HCT116 (cell line): Measurements from ENCODE around the gene NACC1.

Experiments
- CEBPB ChIP-seq: IDR thresholded peaks from 2 replicates; pipeline ENCODE4 v1.6.1; 2012; ENCODE audit warnings: low read depth
- CTCF ChIP-seq, 3 experiments: fragments of 200-600 bp in 1 of 3; sonication (generic) in 1 of 3; IDR thresholded peaks in 2 of 3; conservative IDR thresholded peaks in 1 of 3; 2 replicates each; pipeline ENCODE4 v1.5.1; 2012 to 2017; ENCODE audit warnings: low read depth in 2 of 3, low read length in 2 of 3, antibody characterized with exemption in 1 of 3, borderline replicate concordance in 1 of 3, control low read depth in 1 of 3, mild to moderate bottlenecking in 1 of 3, mixed read lengths in 1 of 3, mixed run types in 1 of 3, moderate library complexity in 1 of 3; ENCODE audit not compliant: insufficient read depth in 1 of 3
- MAX ChIP-seq: IDR thresholded peaks from 2 replicates; pipeline ENCODE4 v1.6.1; 2012
- POLR2A ChIP-seq: IDR thresholded peaks from 2 replicates; pipeline ENCODE4 v1.7.0; 2011; ENCODE audit warnings: borderline replicate concordance; ENCODE audit not compliant: insufficient read depth, insufficient read length; ENCODE audit errors: extremely low read depth

- TF ChIP-seq CTCF (IDR thresholded peaks at IDR 0.05 in 2 of 3, conservative IDR thresholded peaks at IDR 0.05 in 1 of 3; ENCODE audit: borderline replicate concordance in 1 of 3, insufficient read depth in 1 of 3, low read depth in 2 of 3, low read length in 2 of 3), result no peak
- TF ChIP-seq CEBPB, result no peak
- TF ChIP-seq POLR2A, result no peak
- TF ChIP-seq MAX, result no peak
Observed at GRCh38 chr19:13099073-13099999, 18.7 kb upstream of the NACC1 start.
